Ureter (tissue), 1 donor: ENCODE results near the gene SWI5. TPM values are rescaled to one million over a fixed set of nuclear protein-coding genes. Genes with fewer than 3 reads are reported as not detected.
"Not testable (repeated sequence)": the region's sequence is repeated elsewhere in the genome, so short reads cannot be mapped to it uniquely, and the experiment has no call there.

ENCODE experiments used
- DNase-seq: peaks from one replicate; pipeline ENCODE4 v3.0.0-alpha.2; 2020; ENCODE audit warnings: low spot score
- total RNA-seq: library from RNA; stranded (reverse); gene quantifications from one replicate; pipeline ENCODE4 v1.2.4, GENCODE V29; 2023
- donor health status: DM: yes; HTN: yes; CAD: no.

The SWI5 gene
- total RNA-seq, 1 donor from 2014 or later, result 21.9 TPM

DNA sequence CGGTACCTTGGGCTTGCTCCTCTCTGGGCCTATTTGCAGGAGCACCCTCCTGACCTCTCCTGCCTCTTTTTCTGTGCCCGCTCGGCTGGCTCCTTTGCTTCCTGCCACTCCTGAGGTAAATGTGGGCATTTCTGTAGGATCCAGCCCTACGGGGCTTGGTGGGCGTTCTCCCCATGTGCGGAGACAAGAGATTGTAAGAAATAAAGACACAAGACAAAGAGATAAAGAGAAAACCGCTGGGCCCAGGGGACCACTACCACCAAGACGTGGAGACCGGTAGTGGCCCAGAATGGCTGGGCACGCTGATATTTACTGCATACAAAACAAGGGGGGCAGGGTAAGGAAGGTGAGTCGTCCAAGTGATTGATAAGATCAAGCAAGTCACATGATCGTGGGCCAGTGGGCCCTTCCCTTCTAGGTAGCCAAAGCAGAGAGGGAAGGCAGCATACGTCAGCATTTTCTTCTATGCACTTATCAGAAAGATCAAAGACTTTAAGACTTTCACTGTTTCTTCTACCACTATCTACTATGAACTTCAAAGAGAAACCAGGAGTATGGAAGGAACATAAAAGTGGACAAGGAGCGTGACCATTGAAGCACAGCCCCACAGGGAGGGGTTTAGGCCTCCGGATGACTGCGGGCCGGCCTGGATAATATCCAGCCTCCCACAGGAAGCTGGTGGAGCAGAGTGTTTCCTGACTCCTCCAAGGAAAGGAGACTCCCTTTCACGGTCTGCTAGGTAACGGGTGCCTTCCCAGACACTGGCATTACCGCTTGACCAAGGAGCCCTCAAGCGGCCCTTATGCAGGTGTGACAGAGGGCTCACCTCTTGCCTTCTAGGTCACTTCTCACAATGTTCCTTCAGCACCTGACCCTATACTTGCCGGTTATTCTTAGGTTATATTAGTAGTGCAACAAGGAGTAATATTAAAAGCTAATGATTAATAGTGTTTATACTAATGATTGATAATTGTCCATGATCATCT lies 3.3 kb downstream of the SWI5 start:
- DNase-seq, result not testable (repeated sequence)

DNA sequence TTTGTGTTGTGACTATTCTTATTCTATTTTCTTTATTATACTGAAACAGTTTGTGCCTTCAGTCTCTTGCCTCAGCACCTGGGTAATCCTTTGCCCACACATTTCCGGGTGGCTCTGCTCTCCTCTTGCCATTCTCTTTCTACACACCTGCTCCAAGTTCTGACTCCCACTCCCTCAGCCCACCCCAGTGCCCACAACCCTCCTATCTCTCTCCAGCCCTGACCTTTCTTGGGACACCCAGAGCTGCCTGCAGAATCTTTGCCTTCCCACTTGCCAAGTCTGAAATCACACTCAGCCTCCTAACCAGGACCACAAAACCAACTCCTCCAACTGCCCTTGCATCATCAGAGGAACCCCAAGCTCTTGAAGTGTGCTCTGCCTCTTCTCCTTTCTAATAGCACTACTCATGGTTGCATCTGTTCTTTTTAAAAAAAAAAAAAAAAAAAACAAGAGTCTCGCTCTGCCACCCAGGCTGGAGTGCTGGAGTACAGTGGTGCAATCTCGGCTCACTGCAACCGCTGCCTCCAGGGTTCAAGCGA lies 4.1 kb downstream of the SWI5 start:
- DNase-seq, result no peak

- no peak for DNase-seq
Observed at GRCh38 chr9:128282500-128282899, 6.4 kb downstream of the SWI5 start.

DNA sequence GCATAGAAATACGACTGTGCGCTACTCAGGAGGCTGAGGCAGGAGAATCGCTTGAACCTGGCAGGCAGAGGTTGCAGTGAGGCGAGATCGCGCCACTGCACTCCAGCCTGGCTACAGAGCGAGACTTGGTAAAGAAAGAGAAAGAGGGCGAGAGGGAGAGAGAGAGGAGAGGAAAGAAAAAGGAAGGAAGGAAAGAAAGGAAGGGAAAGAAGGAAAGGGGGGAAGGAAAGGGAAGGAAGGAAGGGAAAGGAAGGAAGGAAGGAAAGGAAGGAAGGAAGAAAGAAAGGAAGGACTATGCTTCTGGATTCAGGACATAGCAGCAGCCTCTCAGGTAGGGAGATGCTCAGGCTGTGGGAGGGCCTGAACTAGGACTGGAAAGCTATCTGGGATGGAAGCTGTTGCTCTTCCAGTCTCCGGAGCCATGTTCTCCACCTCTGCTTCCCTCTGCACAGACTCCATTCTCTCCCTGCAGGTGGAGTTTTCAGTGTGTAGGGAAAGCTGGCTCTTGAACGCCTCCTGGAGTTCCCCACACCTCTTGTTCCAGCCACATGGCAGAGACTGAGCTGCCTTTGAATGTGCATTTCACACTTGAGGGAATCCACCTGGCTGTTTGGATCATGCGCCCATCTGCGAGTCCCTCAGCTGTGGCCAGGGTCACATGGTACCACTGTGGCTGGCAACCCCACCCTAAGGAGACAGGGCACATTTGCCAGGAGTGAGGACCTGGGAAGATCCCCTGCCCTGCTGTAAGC lies 9.1 kb downstream of the SWI5 start:
- DNase-seq, result no peak

GRCh38 chr9:128286440-128286839 lies 10.4 kb downstream of the SWI5 start:
- DNase-seq, result no peak

GRCh38 chr9:128288273-128289004 lies 12.4 kb downstream of the SWI5 start:
- no peak for DNase-seq

DNA sequence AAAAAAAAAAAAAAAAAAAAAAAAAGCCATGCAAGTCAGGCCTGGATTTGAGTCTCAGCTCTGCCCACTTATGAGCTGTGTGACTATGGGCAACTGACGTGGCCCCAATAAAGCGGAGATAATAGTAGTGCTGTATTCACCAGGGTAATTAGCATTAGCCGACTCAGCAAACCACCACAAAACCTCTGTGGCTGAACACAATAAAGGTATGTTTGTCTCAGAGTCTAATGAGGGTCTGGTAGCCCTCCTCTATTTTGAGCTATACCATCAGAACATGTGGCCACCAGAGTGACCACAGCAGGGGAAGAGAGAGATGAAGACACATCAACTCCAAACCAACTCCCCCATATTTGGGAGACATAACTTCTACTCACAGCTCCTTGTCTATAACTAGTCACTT lies 15.9 kb downstream of the SWI5 start:
- no peak for DNase-seq

GRCh38 chr9:128293091-128293490 lies 17.0 kb downstream of the SWI5 start:
- no peak for DNase-seq

GRCh38 chr9:128294142-128294541 lies 18.1 kb downstream of the SWI5 start:
- no peak for DNase-seq

DNA sequence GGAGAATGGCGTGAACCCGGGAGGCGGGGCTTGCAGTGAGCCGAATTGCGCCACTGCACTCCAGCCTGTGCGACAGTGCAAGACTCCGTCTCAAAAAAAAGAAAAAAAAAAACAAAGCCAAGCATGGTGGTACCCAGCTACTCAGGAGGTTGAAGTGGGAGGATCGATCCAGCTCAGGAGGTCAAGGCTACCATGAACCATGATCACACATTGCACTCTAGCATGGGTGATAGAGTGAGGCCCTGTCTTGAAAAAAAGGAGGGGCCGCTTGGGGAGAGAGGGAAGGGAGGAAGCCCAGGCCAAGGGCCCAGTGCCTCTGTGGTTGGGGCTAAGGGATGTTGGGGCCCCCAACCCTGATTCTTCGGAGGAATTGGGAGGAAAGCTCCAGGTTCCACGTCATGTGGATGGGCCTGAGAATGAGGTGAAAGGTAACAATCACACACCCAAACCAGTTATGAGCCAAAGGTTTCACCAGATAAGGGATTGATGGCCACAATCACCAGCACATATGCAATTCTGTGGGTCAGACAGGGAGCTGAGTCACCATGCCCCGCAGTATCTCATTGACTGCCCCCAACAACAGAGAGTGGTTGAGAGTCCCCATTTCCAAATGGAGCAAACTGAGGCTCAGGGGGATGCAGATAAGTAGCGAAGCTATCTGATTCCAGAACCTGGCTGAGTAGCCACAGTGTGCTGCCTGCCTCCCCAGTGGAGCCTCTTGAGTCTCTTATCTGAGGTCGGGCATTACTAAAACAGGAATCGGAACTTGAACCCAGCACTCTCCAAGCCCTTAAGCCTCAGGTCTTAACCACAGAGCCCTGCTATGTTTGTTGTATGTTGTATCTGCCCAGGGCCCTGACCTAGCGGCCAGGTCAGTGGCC lies 20.5 kb downstream of the SWI5 start:
- no peak for DNase-seq

DNA sequence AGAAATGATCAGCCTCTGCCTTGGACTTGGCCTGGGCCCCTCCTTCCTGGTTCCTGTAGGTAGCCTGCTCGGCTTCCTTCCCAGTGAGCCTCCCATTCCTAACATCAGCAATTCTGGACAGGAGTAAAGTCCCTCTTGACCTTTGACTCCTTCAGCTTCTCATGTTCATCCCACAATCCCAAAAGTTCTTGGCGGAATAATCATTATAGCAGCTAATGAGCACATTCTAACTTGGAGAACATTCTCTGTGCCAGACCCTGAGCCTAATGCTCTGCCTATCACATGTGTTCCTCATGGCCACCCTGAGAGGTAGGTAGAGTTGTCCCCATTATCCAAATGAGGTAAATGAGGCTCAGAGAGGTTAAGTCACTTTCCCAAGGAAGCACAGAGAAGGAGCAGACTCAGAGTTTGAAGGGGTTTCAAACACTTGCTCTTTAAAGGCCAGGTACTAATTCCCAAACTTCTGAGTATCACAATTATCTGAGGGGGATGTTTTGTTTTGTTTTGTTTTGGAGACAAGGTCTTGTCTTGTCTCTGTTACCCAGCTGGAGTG lies 21.2 kb downstream of the SWI5 start:
- no peak for DNase-seq

- DNase-seq, result no peak
Observed at GRCh38 chr9:128298535-128299482, 22.7 kb downstream of the SWI5 start.

DNA sequence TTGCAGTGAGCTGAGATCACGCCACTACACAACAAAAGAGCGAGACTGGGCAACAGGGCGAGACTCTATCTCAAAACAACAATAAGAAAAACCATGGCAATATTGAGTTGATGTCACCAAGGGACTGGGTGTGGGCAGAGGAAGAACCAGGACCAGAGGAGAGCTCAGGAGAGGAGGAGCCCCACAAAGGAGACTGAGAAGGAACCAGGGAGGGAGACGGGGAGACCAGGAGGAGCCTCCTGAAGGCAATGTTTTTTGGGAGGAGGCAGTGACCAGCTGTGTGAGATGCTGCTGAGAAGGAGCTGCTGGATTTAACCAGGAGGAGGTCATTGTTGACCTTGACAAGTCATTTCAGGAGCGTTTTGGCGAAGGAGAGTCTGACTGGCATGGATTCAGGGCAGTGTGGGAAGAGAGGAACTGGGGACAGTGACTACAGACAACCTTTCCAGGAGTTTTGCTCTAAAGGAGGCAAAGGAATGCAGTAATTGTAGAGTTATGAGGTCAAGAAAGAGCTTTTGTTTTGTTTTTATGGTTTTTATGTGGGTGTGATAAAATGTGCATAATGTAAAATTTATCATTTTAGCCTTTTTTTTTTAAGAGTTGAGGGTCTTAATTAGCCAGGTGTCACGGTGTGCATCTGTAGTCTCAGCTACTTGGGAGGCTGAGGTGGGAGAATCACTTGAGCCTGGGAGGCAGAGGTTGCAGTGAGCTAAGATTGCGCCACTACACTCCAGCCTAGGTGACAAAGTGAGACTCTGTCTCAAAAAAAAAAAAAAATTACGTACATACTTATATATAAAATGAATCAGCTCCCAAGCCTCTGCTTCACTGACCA lies 28.3 kb downstream of the SWI5 start:
- no peak for DNase-seq

- no peak for DNase-seq
Observed at GRCh38 chr9:128304971-128305288, 28.9 kb downstream of the SWI5 start.

DNA sequence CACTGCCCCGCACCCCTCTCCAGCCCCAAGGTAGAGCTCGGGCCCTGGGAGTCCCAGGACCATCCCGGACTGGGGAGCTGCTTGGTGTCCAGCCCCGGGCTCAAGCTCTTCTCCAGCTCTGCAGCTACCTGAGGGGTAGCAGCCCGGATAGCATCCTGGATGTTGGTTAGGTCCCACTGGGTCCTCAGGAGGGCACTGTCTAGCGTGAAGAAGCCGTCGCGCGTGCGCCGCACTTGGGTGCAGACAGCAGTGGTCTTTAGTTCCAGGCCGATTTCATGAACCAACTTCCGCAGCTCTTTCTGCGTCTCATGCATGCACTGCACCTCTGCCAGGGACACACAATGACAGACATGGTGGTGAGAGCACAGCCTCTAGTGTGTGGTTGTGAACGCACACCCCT lies 33.5 kb downstream of the SWI5 start:
- DNase-seq, result no peak

GRCh38 chr9:128310461-128310860 lies 34.4 kb downstream of the SWI5 start:
- no peak for DNase-seq

GRCh38 chr9:128314697-128315096 lies 38.6 kb downstream of the SWI5 start:
- no peak for DNase-seq

GRCh38 chr9:128316421-128316820 lies 40.3 kb downstream of the SWI5 start:
- DNase-seq, result no peak

GRCh38 chr9:128317629-128318028 lies 41.6 kb downstream of the SWI5 start:
- DNase-seq, result no peak
